Liver (tissue), 3 donors: Measurements from ENCODE around the gene AP3S1.

ENCODE experiments used
- CTCF ChIP-seq: fragments of 150-350 bp; IDR thresholded peaks from 2 replicates; pipeline ENCODE4 v1.5.1; 2017; ENCODE audit warnings: improper control_type of control experiment, low read depth, low read length; ENCODE audit not compliant: missing input control
- EGR1 ChIP-seq, 2 donors: IDR thresholded peaks; 2 replicates each; pipeline ENCODE4 v1.6.1; 2016 to 2018; ENCODE audit warnings: antibody characterized with exemption in 2 of 2, low read depth in 2 of 2
- RAD21 ChIP-seq, 2 donors: IDR thresholded peaks; 2 replicates each; pipeline ENCODE4 v1.6.1; 2016; ENCODE audit warnings: antibody characterized with exemption in 2 of 2, mild to moderate bottlenecking in 2 of 2
- donor health status: healthy.
- donor health status: healthy.

DNA sequence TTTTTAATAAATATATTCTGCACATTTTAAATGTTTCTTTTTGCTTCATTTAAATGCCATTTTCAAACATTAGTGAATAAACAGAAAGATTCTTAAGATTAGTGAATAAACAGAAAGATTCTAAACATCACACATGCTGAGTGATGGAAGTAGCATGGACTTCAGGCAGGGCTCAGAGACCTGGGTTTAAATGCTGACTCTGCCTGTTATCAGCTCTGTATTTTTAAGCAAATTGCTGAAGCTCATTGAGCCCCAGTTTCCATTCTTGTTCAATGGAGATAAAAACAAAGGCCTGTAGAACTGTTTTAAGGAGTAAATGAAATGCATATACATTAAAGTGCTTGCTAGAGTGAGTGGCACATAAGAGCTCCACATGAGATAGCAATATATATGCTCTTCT, 112.4 kb downstream of the AP3S1 start:
- TF ChIP-seq EGR1 (IDR thresholded peaks at IDR 0.05; ENCODE audit: low read depth in 2 of 2) (no peak), RAD21 (IDR thresholded peaks at IDR 0.05) (no peak), CTCF (no peak)
